ENCODE measurements around the gene SCAP. TPM values are rescaled to one million over a fixed set of nuclear protein-coding genes. Genes with fewer than 3 reads are reported as not detected.

The SCAP gene
- polyA plus RNA-seq, 1 experiment = 30.2 TPM

- no peak for TF ChIP-seq CTCF (IDR thresholded peaks at IDR 0.05; ENCODE audit: insufficient read depth, low read depth, low read length)
- DNase-seq (ENCODE audit: low read depth) = no peak
- H3K4me3 ChIP-seq (ENCODE audit: low read depth, low read length) = no peak overlapping the region
- H3K36me3 ChIP-seq (ENCODE audit: control insufficient read depth, insufficient read depth, low read length) = peaks cover 6% of the 10 kb centered on the region
- ChIA-PET CTCF (interaction anchor here (1.0 to 1.3 kb wide), 3 partner anchors 9 to 19 kb away, joined by 3 to 5 read pairs (median 4); no protein-coding TSS in a partner anchor), POLR2A (no interaction called here)
- no peaks in the 10 kb centered on the region for H3K27me3 ChIP-seq (ENCODE audit: control insufficient read depth, insufficient read depth, low read length)
These were observed 80.9 kb downstream of the SCAP start for GRCh38 chr3:47394881-47395280.

- Histone ChIP-seq H3K27me3 (ENCODE audit: control insufficient read depth, insufficient read depth, low read length) (no peaks in the 10 kb centered on the region), H3K36me3 (ENCODE audit: control insufficient read depth, insufficient read depth, low read length) (peaks cover 6% of the 10 kb centered on the region), H3K4me3 (ENCODE audit: low read depth, low read length) (no peak overlapping the region)
- TF ChIP-seq CTCF (IDR thresholded peaks at IDR 0.05; ENCODE audit: insufficient read depth, low read depth, low read length) = no peak
- ChIA-PET POLR2A (no interaction called here), CTCF (interaction anchor here (1.0 to 1.3 kb wide), 3 partner anchors 9 to 19 kb away, joined by 3 to 5 read pairs (median 4); no protein-coding TSS in a partner anchor)
- DNase-seq (ENCODE audit: low read depth) = no peak
These were observed 81.4 kb downstream of the SCAP start for GRCh38 chr3:47394140-47394870.

GRCh38 chr3:47392933-47393332 is 82.8 kb downstream of the SCAP start:
- Histone ChIP-seq H3K4me3 (ENCODE audit: low read depth, low read length) (no peak overlapping the region), H3K36me3 (ENCODE audit: control insufficient read depth, insufficient read depth, low read length) (peaks cover 6% of the 10 kb centered on the region), H3K27me3 (ENCODE audit: control insufficient read depth, insufficient read depth, low read length) (no peaks in the 10 kb centered on the region)
- no peak for DNase-seq (ENCODE audit: low read depth)
- POLR2A ChIA-PET = no interaction called here
- CTCF ChIA-PET = interaction anchor here (1.0 kb wide), 1 partner anchor 29 kb away, joined by 4 read pairs; no protein-coding TSS in a partner anchor
- TF ChIP-seq CTCF (IDR thresholded peaks at IDR 0.05; ENCODE audit: insufficient read depth, low read depth, low read length) = no peak

- POLR2A ChIA-PET = no interaction called here
- TF ChIP-seq CTCF (IDR thresholded peaks at IDR 0.05; ENCODE audit: insufficient read depth, low read depth, low read length) = no peak
- CTCF ChIA-PET = interaction anchor here (0.6 kb wide), 1 partner anchor 9 kb away, joined by 4 read pairs; no protein-coding TSS in a partner anchor
- Histone ChIP-seq H3K36me3 (ENCODE audit: control insufficient read depth, insufficient read depth, low read length) (no peaks in the 10 kb centered on the region; the same call in 1 of the 2 replicates), H3K4me3 (ENCODE audit: low read depth, low read length) (no peak overlapping the region), H3K27me3 (ENCODE audit: control insufficient read depth, insufficient read depth, low read length) (no peaks in the 10 kb centered on the region)
- no peak for DNase-seq (ENCODE audit: low read depth)
These were observed 89.9 kb downstream of the SCAP start for GRCh38 chr3:47385796-47386195.

- no peak for DNase-seq (ENCODE audit: low read depth)
- ChIA-PET CTCF (interaction anchor here (0.6 kb wide), 1 partner anchor 10 kb away, joined by 4 read pairs; no protein-coding TSS in a partner anchor), POLR2A (no interaction called here)
- Histone ChIP-seq H3K4me3 (ENCODE audit: low read depth, low read length) (no peak overlapping the region), H3K27me3 (ENCODE audit: control insufficient read depth, insufficient read depth, low read length) (no peaks in the 10 kb centered on the region), H3K36me3 (ENCODE audit: control insufficient read depth, insufficient read depth, low read length) (no peaks in the 10 kb centered on the region; the same call in 1 of the 2 replicates)
- no peak for TF ChIP-seq CTCF (IDR thresholded peaks at IDR 0.05; ENCODE audit: insufficient read depth, low read depth, low read length)
These were observed 90.7 kb downstream of the SCAP start for GRCh38 chr3:47385007-47385406.
